D721Med (cell line): Measurements from ENCODE around the gene DNM2.

Experiments
- DNase-seq: peaks from one replicate; pipeline ENCODE4 v3.0.0; 2011; ENCODE audit warnings: low spot score; ENCODE audit not compliant: insufficient read length
- FAIRE-seq: peaks from 2 replicates; lab custom pipeline; 2011; peaks lifted over from hg19 to GRCh38; lab: Jason Lieb, UNC
- TF ChIP-seq, protein P1 (sequence below): IDR thresholded peaks from 2 replicates; pipeline ENCODE4 v1.5.1; 2012; ENCODE audit warnings: mild to moderate bottlenecking, control low read depth; ENCODE audit not compliant: insufficient read depth; ENCODE audit errors: missing control alignments

DNM2 gene

GRCh38 chr19:10761443-10762250, 43.8 kb downstream of the DNM2 start:
- DNase-seq (no peak), FAIRE-seq (no peak)
- TF ChIP-seq, protein P1, sequence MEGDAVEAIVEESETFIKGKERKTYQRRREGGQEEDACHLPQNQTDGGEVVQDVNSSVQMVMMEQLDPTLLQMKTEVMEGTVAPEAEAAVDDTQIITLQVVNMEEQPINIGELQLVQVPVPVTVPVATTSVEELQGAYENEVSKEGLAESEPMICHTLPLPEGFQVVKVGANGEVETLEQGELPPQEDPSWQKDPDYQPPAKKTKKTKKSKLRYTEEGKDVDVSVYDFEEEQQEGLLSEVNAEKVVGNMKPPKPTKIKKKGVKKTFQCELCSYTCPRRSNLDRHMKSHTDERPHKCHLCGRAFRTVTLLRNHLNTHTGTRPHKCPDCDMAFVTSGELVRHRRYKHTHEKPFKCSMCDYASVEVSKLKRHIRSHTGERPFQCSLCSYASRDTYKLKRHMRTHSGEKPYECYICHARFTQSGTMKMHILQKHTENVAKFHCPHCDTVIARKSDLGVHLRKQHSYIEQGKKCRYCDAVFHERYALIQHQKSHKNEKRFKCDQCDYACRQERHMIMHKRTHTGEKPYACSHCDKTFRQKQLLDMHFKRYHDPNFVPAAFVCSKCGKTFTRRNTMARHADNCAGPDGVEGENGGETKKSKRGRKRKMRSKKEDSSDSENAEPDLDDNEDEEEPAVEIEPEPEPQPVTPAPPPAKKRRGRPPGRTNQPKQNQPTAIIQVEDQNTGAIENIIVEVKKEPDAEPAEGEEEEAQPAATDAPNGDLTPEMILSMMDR: no peak

DNA sequence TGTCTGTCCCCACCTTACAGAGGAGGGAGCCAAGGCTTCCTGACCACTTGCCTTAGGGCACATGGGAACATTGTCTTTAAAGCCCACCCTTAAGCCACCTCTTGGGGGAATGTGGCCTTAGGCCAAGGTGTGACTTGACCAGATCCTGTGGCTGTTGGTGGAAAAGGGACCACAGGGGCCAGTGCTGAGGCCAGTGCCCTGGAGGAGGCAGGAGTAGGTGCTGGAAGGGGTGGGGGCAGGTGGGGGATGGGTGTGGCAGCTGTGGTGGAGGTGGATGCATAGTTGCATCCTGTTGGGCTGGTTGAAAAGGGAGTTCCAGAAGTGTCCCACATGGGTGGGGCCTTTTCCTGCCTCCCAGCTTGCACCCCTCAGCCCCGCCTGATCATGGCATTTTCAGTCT, 44.8 kb downstream of the DNM2 start:
- TF ChIP-seq, protein P1: no peak
- DNase-seq (no peak), FAIRE-seq (no peak)

GRCh38 chr19:10763411-10763810, 45.5 kb downstream of the DNM2 start:
- TF ChIP-seq, protein P1: no peak
- no peak for DNase-seq
- no peak for FAIRE-seq

- TF ChIP-seq, protein P1: no peak
- DNase-seq (no peak), FAIRE-seq (no peak)
Measured at GRCh38 chr19:10763828-10764339, 46.0 kb downstream of the DNM2 start.

GRCh38 chr19:10764340-10764894, 46.5 kb downstream of the DNM2 start:
- FAIRE-seq (no peak), DNase-seq (no peak)
- TF ChIP-seq, protein P1: no peak

DNA sequence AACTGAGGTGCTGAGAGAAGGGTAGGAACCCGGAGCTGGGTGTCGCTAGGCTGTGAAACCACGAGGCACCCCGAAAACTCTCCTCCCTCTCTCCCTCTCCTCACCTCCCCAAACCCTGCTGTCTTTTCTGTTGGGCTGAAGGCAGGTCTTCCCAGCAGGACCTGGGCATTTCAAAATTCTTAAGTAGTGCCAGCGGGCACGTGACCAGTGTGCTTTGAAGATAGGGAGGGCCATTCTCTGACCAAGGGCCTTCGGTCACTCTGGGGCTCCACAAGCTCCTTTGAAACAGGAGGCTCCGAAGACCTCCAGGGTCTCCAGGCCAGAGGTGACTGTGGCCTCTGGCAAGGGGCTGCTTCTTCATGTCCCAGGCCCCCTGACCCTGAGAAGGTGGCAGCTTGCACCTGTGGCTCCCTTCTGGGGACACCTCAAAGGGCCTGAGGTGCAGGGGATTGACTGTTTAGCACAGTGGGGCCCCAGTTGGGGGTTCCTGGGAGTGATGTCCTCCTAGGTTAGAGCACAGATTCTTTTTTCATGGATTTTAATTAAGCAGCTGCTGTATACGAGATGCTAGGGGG, 48.3 kb downstream of the DNM2 start:
- no peak for DNase-seq
- TF ChIP-seq, protein P1: no peak
- FAIRE-seq: no peak
